Measurements from ENCODE around the gene IMMP2L. TPM values are rescaled to one million over a fixed set of nuclear protein-coding genes. Genes with fewer than 3 reads are reported as not detected.

IMMP2L gene
- total RNA-seq, 1 donor, result 19.9 TPM

- Histone ChIP-seq H3K27me3 (ENCODE audit: insufficient read depth, low read length) (no peaks in the 10 kb centered on the region), H3K4me2 (ENCODE audit: insufficient read depth, low read length) (no peak overlapping the region), H3K36me3 (ENCODE audit: insufficient read depth, low read length) (no peaks in the 10 kb centered on the region), H3K4me1 (ENCODE audit: insufficient read depth, low read length) (no peaks in the 10 kb centered on the region), H2AFZ (ENCODE audit: low read length) (no peak overlapping the region), H3K4me3 (ENCODE audit: insufficient read depth, low read length) (no peak overlapping the region), H3K27ac (ENCODE audit: low read depth, low read length) (no peak overlapping the region), H3K9me3 (ENCODE audit: low read depth, low read length) (no peaks in the 10 kb centered on the region), H4K20me1 (ENCODE audit: insufficient read depth, low read length) (no peaks in the 10 kb centered on the region), H3K79me2 (ENCODE audit: insufficient read depth, low read length) (no peaks in the 10 kb centered on the region)
- DNase-seq (ENCODE audit: insufficient read length, low spot score, missing footprints), result no peak
- TF ChIP-seq CTCF (IDR thresholded peaks at IDR 0.05; ENCODE audit: extremely low read depth, low read depth, low read length), result no peak
Measured at GRCh38 chr7:110764852-110765251, 797.4 kb downstream of the IMMP2L start.

DNA sequence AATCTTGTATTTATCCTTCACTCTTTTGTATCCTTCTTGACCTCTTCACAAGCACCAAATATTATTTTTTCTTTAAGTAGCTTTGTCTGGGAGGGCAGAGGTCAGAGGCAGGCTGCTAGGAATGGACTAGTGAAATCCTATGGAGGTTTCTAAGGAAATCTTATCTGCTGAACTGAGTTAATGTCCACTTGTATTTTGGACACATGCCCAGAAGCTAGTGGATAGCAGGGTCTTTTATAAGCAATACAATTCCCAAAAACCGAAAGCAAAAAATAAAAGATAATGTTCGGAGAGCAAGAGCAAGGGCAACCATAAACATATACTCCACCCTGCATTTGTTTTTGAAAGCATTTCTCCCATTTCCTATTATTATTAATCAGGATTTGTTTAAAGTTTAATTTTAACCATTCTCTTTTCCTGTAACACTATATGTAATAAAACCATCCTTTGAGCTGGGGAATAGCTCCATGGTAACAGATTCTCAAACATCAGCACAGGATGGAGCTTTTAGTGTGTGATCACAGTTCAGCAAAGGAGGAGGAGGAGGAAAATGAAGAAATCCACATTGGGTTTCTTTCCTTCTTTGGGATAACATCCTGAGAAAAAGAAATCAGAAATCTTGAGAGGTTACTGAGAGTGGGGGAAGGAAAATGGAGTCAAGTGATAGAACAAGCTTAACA lies 799.6 kb downstream of the IMMP2L start:
- Histone ChIP-seq H4K20me1 (ENCODE audit: insufficient read depth, low read length) (no peaks in the 10 kb centered on the region), H2AFZ (ENCODE audit: low read length) (no peak overlapping the region), H3K36me3 (ENCODE audit: insufficient read depth, low read length) (no peaks in the 10 kb centered on the region), H3K4me2 (ENCODE audit: insufficient read depth, low read length) (no peak overlapping the region), H3K4me3 (ENCODE audit: insufficient read depth, low read length) (no peak overlapping the region), H3K79me2 (ENCODE audit: insufficient read depth, low read length) (no peaks in the 10 kb centered on the region), H3K9me3 (ENCODE audit: low read depth, low read length) (no peaks in the 10 kb centered on the region), H3K27me3 (ENCODE audit: insufficient read depth, low read length) (no peaks in the 10 kb centered on the region), H3K4me1 (ENCODE audit: insufficient read depth, low read length) (no peaks in the 10 kb centered on the region), H3K27ac (ENCODE audit: low read depth, low read length) (no peak overlapping the region)
- TF ChIP-seq CTCF (IDR thresholded peaks at IDR 0.05; ENCODE audit: extremely low read depth, low read depth, low read length), result no peak
- DNase-seq (ENCODE audit: insufficient read length, low spot score, missing footprints), result peak; percentile 26

GRCh38 chr7:110760341-110760740 lies 802.0 kb downstream of the IMMP2L start:
- DNase-seq (ENCODE audit: insufficient read length, low spot score, missing footprints), result no peak
- Histone ChIP-seq H4K20me1 (ENCODE audit: insufficient read depth, low read length) (no peaks in the 10 kb centered on the region), H3K4me2 (ENCODE audit: insufficient read depth, low read length) (no peak overlapping the region), H3K27me3 (ENCODE audit: insufficient read depth, low read length) (no peaks in the 10 kb centered on the region), H2AFZ (ENCODE audit: low read length) (no peak overlapping the region), H3K36me3 (ENCODE audit: insufficient read depth, low read length) (no peaks in the 10 kb centered on the region), H3K4me1 (ENCODE audit: insufficient read depth, low read length) (no peaks in the 10 kb centered on the region), H3K9me3 (ENCODE audit: low read depth, low read length) (no peaks in the 10 kb centered on the region), H3K79me2 (ENCODE audit: insufficient read depth, low read length) (no peaks in the 10 kb centered on the region), H3K4me3 (ENCODE audit: insufficient read depth, low read length) (no peak overlapping the region), H3K27ac (ENCODE audit: low read depth, low read length) (no peak overlapping the region)
- TF ChIP-seq CTCF (IDR thresholded peaks at IDR 0.05; ENCODE audit: extremely low read depth, low read depth, low read length), result no peak

DNA sequence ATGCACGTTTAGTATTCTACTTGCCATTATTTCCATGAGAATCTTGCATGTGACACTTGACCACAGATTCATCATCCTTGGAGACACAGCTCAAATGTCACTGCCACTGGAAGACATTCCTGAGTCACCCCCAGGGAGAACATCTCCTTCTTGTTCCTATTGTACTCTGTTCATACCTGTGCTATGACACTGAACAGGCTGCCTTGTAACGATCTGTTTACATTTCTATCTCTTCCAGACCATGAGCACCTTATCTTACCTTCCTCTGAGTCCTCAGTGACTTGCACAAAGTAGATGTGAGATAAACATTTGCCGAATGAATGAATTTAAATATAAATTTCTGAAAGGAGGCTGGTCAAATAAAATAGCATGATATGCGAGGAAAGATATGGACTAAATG lies 803.2 kb downstream of the IMMP2L start:
- Histone ChIP-seq H4K20me1 (ENCODE audit: insufficient read depth, low read length) (no peaks in the 10 kb centered on the region), H3K4me3 (ENCODE audit: insufficient read depth, low read length) (no peak overlapping the region), H3K27me3 (ENCODE audit: insufficient read depth, low read length) (no peaks in the 10 kb centered on the region), H3K27ac (ENCODE audit: low read depth, low read length) (no peak overlapping the region), H2AFZ (ENCODE audit: low read length) (no peak overlapping the region), H3K4me1 (ENCODE audit: insufficient read depth, low read length) (no peaks in the 10 kb centered on the region), H3K4me2 (ENCODE audit: insufficient read depth, low read length) (no peak overlapping the region), H3K36me3 (ENCODE audit: insufficient read depth, low read length) (no peaks in the 10 kb centered on the region), H3K9me3 (ENCODE audit: low read depth, low read length) (no peaks in the 10 kb centered on the region), H3K79me2 (ENCODE audit: insufficient read depth, low read length) (no peaks in the 10 kb centered on the region)
- DNase-seq (ENCODE audit: insufficient read length, low spot score, missing footprints), result no peak
- no peak for TF ChIP-seq CTCF (IDR thresholded peaks at IDR 0.05; ENCODE audit: extremely low read depth, low read depth, low read length)

Measured in osteoblast (primary cell).